ENCODE results near the gene PCDHGA10.

PCDHGA10 gene

GRCh38 chr5:141411575-141411974, 1.2 kb upstream of the PCDHGA10 start:
- Histone ChIP-seq H3K4me1 (ENCODE audit: control insufficient read depth, insufficient read depth, low read length) (no peaks in the 10 kb centered on the region), H3K4me3 (ENCODE audit: low read depth, low read length) (no peak overlapping the region), H3K27ac (ENCODE audit: extremely low read depth, low read depth, low read length) (no peak overlapping the region), H3K9me3 (ENCODE audit: control insufficient read depth, insufficient read depth, low read depth, low read length) (no peaks in the 10 kb centered on the region), H3K36me3 (ENCODE audit: control insufficient read depth in 2 of 2, insufficient read depth in 1 of 2, low read length in 2 of 2) (no peaks in the 10 kb centered on the region)
- ChIA-PET POLR2A (no interaction called here), CTCF (interaction anchor here (0.6 to 1.5 kb wide), 2 partner anchors 10 to 726 kb away, joined by 4 to 6 read pairs; partner anchors contain the start of gene PCDHGA11)
- TF ChIP-seq ZSCAN23 (tag by site-specific recombination; IDR thresholded peaks at IDR 0.05) (no peak), ZNF473 (tag by site-specific recombination; IDR thresholded peaks at IDR 0.05) (no peak)
- TF ChIP-seq, protein P1, sequence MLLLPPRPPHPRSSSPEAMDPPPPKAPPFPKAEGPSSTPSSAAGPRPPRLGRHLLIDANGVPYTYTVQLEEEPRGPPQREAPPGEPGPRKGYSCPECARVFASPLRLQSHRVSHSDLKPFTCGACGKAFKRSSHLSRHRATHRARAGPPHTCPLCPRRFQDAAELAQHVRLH (tag by site-specific recombination; IDR thresholded peaks at IDR 0.05), result no peak
- TF ChIP-seq, protein P2, sequence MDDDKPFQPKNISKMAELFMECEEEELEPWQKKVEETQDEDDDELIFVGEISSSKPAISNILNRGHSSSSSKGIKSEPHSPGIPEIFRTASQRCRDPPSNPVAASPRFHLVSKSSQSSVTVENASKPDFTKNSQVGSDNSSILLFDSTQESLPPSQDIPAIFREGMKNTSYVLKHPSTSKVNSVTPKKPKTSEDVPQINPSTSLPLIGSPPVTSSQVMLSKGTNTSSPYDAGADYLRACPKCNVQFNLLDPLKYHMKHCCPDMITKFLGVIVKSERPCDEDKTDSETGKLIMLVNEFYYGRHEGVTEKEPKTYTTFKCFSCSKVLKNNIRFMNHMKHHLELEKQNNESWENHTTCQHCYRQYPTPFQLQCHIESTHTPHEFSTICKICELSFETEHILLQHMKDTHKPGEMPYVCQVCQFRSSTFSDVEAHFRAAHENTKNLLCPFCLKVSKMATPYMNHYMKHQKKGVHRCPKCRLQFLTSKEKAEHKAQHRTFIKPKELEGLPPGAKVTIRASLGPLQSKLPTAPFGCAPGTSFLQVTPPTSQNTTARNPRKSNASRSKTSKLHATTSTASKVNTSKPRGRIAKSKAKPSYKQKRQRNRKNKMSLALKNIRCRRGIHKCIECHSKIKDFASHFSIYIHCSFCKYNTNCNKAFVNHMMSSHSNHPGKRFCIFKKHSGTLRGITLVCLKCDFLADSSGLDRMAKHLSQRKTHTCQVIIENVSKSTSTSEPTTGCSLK (tag by site-specific recombination; IDR thresholded peaks at IDR 0.05), result no peak

- Histone ChIP-seq H3K27ac (ENCODE audit: extremely low read depth, low read depth, low read length) (no peak overlapping the region), H3K4me3 (ENCODE audit: low read depth, low read length) (no peak overlapping the region), H3K36me3 (ENCODE audit: control insufficient read depth in 2 of 2, insufficient read depth in 1 of 2, low read length in 2 of 2) (no peaks in the 10 kb centered on the region), H3K4me1 (ENCODE audit: control insufficient read depth, insufficient read depth, low read length) (no peaks in the 10 kb centered on the region), H3K9me3 (ENCODE audit: control insufficient read depth, insufficient read depth, low read depth, low read length) (no peaks in the 10 kb centered on the region)
- ChIA-PET POLR2A (no interaction called here), CTCF (interaction anchor here (0.6 to 3.2 kb wide), 13 partner anchors 16 to 364 kb away, joined by 3 to 14 read pairs (median 5); partner anchors contain the start of genes PCDHGA12 and PCDHGB5)
- TF ChIP-seq ZNF274 (IDR thresholded peaks at IDR 0.05; ENCODE audit: low read length) (no peak), ZNF274 (tag by site-specific recombination; IDR thresholded peaks at IDR 0.05; ENCODE audit: borderline replicate concordance) (no peak), ZNF776 (tag by site-specific recombination; IDR thresholded peaks at IDR 0.05; ENCODE audit: borderline replicate concordance) (no peak), ZNF404 (tag by site-specific recombination; IDR thresholded peaks at IDR 0.05) (no peak), CTCF (tag by site-specific recombination; IDR thresholded peaks at IDR 0.05) (no peak), PRDM1 (tag by site-specific recombination; IDR thresholded peaks at IDR 0.05) (no peak), ZFP3 (tag by site-specific recombination; IDR thresholded peaks at IDR 0.05; ENCODE audit: low read depth) (no peak), KLF10 (tag by site-specific recombination; IDR thresholded peaks at IDR 0.05) (no peak), KLF9 (tag by site-specific recombination; IDR thresholded peaks at IDR 0.05; ENCODE audit: low read depth) (no peak), TRIM28 (IDR thresholded peaks at IDR 0.05; ENCODE audit: borderline replicate concordance, low read length) (no peak), ZNF555 (tag by site-specific recombination; conservative IDR thresholded peaks at IDR 0.05) (no peak), ZNF335 (tag by site-specific recombination; conservative IDR thresholded peaks at IDR 0.05) (no peak), GLI2 (tag by site-specific recombination; IDR thresholded peaks at IDR 0.05; ENCODE audit: borderline replicate concordance, low read depth) (no peak), ZNF747 (tag by site-specific recombination; IDR thresholded peaks at IDR 0.05) (no peak), ELK4 (IDR thresholded peaks at IDR 0.05; ENCODE audit: borderline replicate concordance, low read depth, low read length) (no peak), ZSCAN30 (tag by site-specific recombination; IDR thresholded peaks at IDR 0.05) (no peak), KLF1 (tag by site-specific recombination; IDR thresholded peaks at IDR 0.05) (no peak)
- TF ChIP-seq, protein P3, sequence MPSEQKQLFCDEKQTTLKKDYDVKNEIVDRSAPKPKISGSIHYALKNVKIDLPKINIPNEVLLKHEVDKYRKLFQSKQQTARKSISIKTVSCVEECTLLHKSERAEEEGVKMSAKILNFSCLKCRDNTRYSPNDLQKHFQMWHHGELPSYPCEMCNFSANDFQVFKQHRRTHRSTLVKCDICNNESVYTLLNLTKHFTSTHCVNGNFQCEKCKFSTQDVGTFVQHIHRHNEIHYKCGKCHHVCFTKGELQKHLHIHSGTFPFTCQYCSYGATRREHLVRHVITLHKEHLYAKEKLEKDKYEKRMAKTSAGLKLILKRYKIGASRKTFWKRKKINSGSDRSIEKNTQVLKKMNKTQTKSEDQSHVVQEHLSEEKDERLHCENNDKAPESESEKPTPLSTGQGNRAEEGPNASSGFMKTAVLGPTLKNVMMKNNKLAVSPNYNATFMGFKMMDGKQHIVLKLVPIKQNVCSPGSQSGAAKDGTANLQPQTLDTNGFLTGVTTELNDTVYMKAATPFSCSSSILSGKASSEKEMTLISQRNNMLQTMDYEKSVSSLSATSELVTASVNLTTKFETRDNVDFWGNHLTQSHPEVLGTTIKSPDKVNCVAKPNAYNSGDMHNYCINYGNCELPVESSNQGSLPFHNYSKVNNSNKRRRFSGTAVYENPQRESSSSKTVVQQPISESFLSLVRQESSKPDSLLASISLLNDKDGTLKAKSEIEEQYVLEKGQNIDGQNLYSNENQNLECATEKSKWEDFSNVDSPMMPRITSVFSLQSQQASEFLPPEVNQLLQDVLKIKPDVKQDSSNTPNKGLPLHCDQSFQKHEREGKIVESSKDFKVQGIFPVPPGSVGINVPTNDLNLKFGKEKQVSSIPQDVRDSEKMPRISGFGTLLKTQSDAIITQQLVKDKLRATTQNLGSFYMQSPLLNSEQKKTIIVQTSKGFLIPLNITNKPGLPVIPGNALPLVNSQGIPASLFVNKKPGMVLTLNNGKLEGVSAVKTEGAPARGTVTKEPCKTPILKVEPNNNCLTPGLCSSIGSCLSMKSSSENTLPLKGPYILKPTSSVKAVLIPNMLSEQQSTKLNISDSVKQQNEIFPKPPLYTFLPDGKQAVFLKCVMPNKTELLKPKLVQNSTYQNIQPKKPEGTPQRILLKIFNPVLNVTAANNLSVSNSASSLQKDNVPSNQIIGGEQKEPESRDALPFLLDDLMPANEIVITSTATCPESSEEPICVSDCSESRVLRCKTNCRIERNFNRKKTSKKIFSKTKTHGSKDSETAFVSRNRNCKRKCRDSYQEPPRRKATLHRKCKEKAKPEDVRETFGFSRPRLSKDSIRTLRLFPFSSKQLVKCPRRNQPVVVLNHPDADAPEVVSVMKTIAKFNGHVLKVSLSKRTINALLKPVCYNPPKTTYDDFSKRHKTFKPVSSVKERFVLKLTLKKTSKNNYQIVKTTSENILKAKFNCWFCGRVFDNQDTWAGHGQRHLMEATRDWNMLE (tag by site-specific recombination; conservative IDR thresholded peaks at IDR 0.05; ENCODE audit: low read depth), result no peak
- TF ChIP-seq, protein P4, sequence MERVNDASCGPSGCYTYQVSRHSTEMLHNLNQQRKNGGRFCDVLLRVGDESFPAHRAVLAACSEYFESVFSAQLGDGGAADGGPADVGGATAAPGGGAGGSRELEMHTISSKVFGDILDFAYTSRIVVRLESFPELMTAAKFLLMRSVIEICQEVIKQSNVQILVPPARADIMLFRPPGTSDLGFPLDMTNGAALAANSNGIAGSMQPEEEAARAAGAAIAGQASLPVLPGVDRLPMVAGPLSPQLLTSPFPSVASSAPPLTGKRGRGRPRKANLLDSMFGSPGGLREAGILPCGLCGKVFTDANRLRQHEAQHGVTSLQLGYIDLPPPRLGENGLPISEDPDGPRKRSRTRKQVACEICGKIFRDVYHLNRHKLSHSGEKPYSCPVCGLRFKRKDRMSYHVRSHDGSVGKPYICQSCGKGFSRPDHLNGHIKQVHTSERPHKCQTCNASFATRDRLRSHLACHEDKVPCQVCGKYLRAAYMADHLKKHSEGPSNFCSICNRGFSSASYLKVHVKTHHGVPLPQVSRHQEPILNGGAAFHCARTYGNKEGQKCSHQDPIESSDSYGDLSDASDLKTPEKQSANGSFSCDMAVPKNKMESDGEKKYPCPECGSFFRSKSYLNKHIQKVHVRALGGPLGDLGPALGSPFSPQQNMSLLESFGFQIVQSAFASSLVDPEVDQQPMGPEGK (tag by site-specific recombination; IDR thresholded peaks at IDR 0.05), result no peak
Measured at GRCh38 chr5:141413540-141414069, 818 bp downstream of the PCDHGA10 start.

Measured in HEK293 (cell line).